ENCODE measurements around the gene PLXNA3.

- TF ChIP-seq TCF12 (IDR thresholded peaks at IDR 0.05) (no peak), RAD21 (IDR thresholded peaks at IDR 0.05; ENCODE audit: low read length) (no peak), USF2 (IDR thresholded peaks at IDR 0.05; ENCODE audit: borderline replicate concordance, low read depth, low read length) (no peak), POLR2AphosphoS5 (IDR thresholded peaks at IDR 0.05; ENCODE audit: low read depth, low read length) (peak; percentile 61; the same call in 1 of the 2 replicates), EP300 (IDR thresholded peaks at IDR 0.05; ENCODE audit: borderline replicate concordance in 1 of 2, low read depth in 1 of 2, low read length in 1 of 2) (no peak), NFIC (IDR thresholded peaks at IDR 0.05; ENCODE audit: borderline replicate concordance) (no peak), CTCF (IDR thresholded peaks at IDR 0.05) (no peak), TAF1 (IDR thresholded peaks at IDR 0.05; ENCODE audit: borderline replicate concordance, low read depth, low read length) (peak; percentile 56; the same call in 1 of the 2 replicates)
Observed at GRCh38 chrX:154458116-154458953, at the start of gene PLXNA3.

All from SK-N-SH (cell line).